DOHH2 (cell line): Measurements from ENCODE around the gene RAB3IL1.

Experiments
- CTCF ChIP-seq: fragments of 200-600 bp; sonication (generic); IDR thresholded peaks from one replicate; pipeline ENCODE4 v1.5.1; 2014; ENCODE audit warnings: antibody characterized with exemption, mild to moderate bottlenecking, low read depth, low read length; ENCODE audit not compliant: poor library complexity, severe bottlenecking
- EZH2phosphoT487 ChIP-seq: fragments of 200-600 bp; sonication (generic); IDR thresholded peaks from 2 replicates; pipeline ENCODE4 v1.6.1; 2017; ENCODE audit warnings: borderline replicate concordance, mild to moderate bottlenecking, antibody characterized with exemption, low read length, moderate library complexity, mixed read lengths

GRCh38 chr11:61949169-61950034, 32.0 kb upstream of the RAB3IL1 start:
- TF ChIP-seq CTCF (no peak), EZH2phosphoT487 (no peak)
